Measurements from ENCODE around the gene CPVL.

DNA sequence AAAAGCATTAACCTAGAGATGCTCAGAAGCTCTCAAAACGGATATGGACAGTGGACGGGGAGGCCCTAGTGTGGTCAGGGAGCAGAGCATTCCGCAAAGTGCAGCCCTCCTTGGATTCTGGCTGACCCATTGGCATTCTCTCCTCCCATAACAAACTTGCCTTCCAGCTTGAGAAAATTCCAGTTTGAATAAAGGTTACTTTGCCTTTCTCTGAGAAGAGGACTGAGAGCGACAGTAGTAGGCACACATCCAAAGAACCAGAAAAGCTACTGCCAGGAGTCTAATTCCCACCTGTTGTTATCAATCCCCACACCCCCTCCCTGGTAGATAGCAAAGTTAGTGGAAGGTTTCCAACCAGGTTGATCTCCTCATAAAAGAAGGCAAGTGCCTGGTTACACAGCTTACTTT lies 103.5 kb downstream of the CPVL start:
- no peak for TF ChIP-seq EZH2phosphoT487 (IDR thresholded peaks at IDR 0.05; ENCODE audit: borderline replicate concordance, low read depth, low read length)
- TF ChIP-seq, protein P1, sequence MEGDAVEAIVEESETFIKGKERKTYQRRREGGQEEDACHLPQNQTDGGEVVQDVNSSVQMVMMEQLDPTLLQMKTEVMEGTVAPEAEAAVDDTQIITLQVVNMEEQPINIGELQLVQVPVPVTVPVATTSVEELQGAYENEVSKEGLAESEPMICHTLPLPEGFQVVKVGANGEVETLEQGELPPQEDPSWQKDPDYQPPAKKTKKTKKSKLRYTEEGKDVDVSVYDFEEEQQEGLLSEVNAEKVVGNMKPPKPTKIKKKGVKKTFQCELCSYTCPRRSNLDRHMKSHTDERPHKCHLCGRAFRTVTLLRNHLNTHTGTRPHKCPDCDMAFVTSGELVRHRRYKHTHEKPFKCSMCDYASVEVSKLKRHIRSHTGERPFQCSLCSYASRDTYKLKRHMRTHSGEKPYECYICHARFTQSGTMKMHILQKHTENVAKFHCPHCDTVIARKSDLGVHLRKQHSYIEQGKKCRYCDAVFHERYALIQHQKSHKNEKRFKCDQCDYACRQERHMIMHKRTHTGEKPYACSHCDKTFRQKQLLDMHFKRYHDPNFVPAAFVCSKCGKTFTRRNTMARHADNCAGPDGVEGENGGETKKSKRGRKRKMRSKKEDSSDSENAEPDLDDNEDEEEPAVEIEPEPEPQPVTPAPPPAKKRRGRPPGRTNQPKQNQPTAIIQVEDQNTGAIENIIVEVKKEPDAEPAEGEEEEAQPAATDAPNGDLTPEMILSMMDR (conservative IDR thresholded peaks at IDR 0.05; ENCODE audit: low read length) = no peak
